ENCODE data around the gene CHAMP1.

GRCh38 chr13:114311387-114311786 lies 2.9 kb upstream of the CHAMP1 start:
- TF ChIP-seq, protein P1, sequence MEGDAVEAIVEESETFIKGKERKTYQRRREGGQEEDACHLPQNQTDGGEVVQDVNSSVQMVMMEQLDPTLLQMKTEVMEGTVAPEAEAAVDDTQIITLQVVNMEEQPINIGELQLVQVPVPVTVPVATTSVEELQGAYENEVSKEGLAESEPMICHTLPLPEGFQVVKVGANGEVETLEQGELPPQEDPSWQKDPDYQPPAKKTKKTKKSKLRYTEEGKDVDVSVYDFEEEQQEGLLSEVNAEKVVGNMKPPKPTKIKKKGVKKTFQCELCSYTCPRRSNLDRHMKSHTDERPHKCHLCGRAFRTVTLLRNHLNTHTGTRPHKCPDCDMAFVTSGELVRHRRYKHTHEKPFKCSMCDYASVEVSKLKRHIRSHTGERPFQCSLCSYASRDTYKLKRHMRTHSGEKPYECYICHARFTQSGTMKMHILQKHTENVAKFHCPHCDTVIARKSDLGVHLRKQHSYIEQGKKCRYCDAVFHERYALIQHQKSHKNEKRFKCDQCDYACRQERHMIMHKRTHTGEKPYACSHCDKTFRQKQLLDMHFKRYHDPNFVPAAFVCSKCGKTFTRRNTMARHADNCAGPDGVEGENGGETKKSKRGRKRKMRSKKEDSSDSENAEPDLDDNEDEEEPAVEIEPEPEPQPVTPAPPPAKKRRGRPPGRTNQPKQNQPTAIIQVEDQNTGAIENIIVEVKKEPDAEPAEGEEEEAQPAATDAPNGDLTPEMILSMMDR (IDR thresholded peaks at IDR 0.05; ENCODE audit: insufficient read depth, low read length), result no peak
- TF ChIP-seq POLR2AphosphoS5 (IDR thresholded peaks at IDR 0.05; ENCODE audit: low read depth) (no peak), GABPA (IDR thresholded peaks at IDR 0.05; ENCODE audit: low read depth) (no peak), REST (IDR thresholded peaks at IDR 0.05; ENCODE audit: insufficient replicate concordance, low read depth) (no peak), SPI1 (IDR thresholded peaks at IDR 0.05; ENCODE audit: borderline replicate concordance, low read depth) (no peak)

All from HL-60 (cell line).